GM10266 (cell line): ENCODE data around the gene PRR18.

Source experiments
- DNase-seq: peaks from one replicate; pipeline ENCODE4 v3.0.0; 2012; ENCODE audit errors: extremely low spot score
- TF ChIP-seq, protein P1 (sequence below): IDR thresholded peaks from 2 replicates; pipeline ENCODE4 v1.5.1; 2012; ENCODE audit warnings: mild to moderate bottlenecking, low read depth; ENCODE audit not compliant: control insufficient read depth, insufficient read depth; ENCODE audit errors: missing control alignments

The PRR18 gene

DNA sequence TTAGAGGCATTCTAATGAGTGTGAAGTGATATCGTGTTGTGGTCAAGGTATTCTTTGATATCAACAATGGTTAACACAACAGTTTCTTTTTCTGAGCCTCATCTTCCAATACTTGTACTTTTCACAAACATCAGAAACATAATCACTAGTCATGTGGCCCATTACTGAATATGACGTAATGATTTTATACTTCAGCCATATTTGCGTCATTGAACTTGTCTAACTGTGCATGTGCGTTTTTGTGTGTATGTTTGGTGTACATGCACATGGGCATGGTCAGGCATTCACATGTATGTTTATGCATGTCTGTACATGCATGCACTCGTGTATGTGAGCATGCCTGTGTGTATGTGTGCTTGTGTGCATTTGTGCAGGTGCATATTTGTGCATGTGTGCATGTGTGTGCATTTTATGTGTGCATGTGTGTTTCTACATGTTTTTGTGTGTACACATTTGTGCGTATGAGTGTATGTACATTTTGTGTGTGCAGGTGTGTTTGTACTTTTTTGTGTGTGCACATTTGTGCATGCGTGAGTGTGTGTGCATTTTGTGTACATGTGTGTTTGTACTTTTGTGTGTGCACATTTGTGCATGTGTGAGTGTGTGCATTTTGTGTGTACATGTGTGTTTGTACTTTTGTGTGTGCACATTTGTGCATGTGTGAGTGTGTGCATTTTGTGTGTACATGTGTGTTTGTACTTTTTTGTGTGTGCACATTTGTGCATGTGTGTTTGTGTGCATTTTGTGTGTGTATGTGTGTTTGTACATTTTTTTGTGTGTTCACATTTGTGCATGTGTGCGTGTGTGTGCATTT lies 29.4 kb downstream of the PRR18 start:
- DNase-seq = no peak

DNA sequence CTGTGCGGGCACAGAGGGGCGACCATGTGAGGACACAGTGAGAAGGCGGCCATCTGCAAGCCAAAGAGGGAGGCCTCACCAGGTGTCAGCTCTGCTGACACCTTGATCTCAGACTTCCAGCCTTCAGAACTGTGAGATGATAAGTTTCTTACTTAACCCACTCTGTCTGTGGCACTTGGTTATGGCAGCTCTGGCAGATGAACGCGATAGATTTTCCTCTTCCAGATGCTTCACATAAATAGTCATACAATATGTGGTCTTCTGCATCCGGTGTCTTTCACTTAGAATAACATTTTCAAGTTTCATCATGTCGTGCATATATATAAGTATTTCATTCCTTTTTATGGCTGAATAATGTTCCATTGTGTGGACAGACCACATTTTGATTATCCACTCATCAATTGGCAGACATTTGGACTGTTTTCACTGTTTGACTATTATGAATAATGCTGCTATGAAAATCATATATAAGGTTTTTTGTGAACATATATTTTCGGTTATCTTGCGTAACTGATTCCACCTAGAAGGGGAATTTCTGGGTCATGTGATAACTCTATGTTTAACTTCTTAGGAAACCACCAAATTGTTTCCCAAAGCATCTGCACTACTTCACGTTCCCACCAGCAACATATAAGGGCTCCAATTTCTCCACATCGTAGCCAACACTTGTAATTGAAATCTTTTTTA lies 30.2 kb downstream of the PRR18 start:
- TF ChIP-seq, protein P1, sequence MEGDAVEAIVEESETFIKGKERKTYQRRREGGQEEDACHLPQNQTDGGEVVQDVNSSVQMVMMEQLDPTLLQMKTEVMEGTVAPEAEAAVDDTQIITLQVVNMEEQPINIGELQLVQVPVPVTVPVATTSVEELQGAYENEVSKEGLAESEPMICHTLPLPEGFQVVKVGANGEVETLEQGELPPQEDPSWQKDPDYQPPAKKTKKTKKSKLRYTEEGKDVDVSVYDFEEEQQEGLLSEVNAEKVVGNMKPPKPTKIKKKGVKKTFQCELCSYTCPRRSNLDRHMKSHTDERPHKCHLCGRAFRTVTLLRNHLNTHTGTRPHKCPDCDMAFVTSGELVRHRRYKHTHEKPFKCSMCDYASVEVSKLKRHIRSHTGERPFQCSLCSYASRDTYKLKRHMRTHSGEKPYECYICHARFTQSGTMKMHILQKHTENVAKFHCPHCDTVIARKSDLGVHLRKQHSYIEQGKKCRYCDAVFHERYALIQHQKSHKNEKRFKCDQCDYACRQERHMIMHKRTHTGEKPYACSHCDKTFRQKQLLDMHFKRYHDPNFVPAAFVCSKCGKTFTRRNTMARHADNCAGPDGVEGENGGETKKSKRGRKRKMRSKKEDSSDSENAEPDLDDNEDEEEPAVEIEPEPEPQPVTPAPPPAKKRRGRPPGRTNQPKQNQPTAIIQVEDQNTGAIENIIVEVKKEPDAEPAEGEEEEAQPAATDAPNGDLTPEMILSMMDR = no peak
- DNase-seq = no peak

More for the DNA sequence above, 29.4 kb downstream of the PRR18 start:
- TF ChIP-seq, protein P1 = no peak

DNA sequence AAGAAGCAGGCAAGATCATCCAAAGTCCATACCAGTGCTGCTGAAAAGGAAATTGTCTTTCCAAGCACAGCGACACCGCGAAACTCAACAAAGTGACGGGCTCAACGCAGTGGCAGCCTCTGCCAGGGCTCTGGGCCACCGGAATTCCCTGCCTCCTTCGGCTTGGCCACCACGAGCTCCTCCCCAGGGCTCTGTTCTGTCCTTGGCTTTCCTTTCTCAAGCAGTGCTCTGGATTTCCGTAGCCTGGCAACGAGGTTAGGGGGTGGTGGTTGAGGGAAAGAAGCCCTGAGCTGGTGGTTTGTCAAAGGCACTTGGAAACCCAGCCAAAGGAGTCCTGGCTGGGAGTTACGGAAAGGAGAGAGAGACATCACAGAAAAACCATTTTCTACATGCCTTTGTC lies 31.2 kb downstream of the PRR18 start:
- no peak for DNase-seq
- TF ChIP-seq, protein P1 = no peak

DNA sequence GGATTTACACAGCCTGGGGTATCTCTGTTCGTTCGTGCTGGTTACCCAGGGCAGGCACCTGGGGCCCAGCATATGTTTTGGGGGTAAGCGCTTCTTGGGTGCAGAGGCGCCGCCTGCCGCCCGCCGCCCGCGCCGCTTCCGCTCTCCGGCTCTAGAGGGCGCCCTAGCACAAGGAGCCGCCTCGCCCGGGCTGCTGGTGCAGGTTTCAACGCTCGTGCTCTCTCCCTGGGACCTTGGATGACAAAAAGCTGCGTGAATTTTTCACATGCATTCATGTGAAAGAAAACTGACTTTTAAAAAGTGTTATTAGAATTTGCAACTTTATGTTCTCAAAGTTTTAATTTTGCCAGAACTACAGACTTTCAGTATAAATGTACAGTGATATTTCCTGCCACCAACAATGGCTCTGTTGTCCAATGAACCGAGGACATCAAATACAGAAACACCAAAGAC lies 32.5 kb downstream of the PRR18 start:
- peak; percentile 80 for DNase-seq
- TF ChIP-seq, protein P1 = peak; percentile 100

DNA sequence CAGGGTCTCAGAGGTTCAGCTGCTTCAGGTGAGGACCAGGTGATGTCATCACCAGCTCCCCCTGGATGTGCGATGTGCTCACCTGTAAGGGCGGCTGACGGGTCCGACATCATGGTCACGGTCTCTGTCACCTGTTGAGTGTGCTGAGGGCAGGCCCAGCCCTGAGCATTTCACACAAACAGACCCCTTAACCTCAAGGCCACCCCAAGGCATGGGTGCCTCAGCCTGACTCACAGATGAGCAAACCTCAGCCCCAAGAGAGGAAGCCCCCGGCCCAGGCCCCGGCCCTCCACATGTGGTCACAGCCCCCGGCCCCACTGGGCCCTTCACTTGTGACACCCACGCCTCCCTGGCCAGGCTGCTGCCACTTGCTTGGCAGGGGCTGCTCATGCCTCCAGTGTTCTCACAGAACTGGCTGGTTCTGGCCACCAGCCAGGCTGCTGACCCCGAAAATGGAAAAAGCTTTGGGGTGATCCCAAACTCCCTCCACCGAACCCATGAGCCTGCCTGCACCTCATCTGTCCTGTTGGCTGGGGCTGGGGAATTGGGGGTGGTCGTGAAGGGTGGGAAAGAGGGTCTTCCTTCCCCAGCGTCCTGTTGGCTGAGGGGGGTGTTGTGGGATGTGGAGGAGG lies 33.3 kb downstream of the PRR18 start:
- TF ChIP-seq, protein P1 = no peak
- no peak for DNase-seq

DNA sequence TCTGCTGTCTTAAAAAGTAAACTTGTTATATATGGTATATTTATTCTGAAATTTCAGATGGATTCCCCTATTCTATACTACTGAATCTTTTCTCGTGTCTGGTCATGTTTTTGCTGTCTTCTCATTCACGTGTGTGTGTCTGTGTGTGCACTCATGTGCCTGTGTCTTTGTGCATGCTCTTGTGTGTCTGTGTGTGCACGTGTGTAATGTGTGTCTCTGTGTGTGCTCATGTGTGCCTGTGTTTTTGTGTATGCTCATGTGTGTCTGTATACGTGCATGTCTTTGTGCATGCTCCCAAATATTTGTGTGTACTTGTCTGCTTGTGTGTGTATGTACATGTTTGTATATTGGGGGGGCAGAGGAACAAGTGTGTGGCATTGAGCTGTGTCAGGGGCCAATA lies 34.0 kb downstream of the PRR18 start:
- no peak for DNase-seq
- TF ChIP-seq, protein P1 = no peak
